RCC 7860 (cell line): Measurements from ENCODE around the gene CSF3R.
A peak's percentile ranks its signal among the peaks of the same experiment; 100 is the strongest.

Experiments
- DNase-seq: peaks from one replicate; pipeline ENCODE4 v3.0.0-alpha.2; 2015; ENCODE audit warnings: low spot score
- FAIRE-seq: peaks from 2 replicates; lab custom pipeline; 2012; peaks lifted over from hg19 to GRCh38; lab: Jason Lieb, UNC

The CSF3R gene

DNA sequence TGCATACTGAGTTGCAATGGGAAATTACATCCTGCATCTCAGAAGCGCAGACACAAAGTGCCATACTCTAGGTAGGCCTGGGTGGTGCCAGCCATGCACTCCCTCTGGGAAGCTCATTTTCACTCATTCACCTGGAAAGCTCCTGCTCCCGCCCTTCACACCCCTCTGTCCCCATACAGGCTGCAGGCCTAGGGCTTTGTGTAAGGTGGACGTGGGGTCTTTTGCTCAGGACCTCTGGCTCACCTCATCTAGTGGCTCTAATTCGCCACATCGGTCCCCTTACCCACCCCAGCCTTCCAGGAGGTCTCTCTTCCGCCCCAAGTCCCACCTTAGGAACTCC, 19.3 kb downstream of the CSF3R start:
- DNase-seq (no peak), FAIRE-seq (no peak)

DNA sequence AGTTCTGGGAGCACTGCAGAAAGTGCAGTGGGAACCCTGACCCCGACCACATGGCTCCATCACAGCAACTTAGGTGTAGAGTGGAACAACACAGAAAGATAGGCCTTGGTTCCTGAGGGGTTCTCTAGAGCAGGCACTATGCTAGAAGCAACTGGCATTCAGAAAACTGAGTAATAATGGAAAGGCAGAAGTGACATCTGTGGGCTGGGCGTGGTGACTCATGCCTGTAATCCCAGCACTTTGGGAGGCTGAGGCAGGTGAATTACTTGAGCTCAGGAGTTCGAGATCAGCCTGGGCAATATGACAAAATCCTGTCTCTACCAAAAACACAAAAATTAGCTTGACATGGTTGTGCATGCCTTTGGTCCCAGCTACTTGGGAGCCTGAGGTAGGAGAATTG, 23.8 kb downstream of the CSF3R start:
- FAIRE-seq (no peak), DNase-seq (peak; percentile 10)

DNA sequence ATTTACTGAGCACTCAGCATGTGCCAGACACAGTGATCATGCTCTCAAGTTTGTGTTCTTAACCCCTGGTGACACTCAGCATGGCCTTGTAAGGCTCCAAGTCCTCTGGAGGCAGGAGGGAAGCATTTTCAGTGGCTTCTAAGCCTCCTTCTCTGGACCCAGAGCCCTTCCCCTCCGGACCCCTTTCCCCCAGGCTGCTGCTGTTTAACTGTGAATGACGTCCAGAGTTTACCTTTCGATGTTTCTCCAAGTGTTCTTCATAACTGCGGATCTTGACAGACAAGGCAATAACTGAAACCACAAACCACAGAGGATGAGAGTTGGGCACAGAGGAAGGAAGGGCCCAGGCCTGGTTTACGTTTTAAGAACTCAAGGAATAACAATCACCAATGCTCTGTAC, 25.0 kb downstream of the CSF3R start:
- DNase-seq (no peak), FAIRE-seq (no peak)

DNA sequence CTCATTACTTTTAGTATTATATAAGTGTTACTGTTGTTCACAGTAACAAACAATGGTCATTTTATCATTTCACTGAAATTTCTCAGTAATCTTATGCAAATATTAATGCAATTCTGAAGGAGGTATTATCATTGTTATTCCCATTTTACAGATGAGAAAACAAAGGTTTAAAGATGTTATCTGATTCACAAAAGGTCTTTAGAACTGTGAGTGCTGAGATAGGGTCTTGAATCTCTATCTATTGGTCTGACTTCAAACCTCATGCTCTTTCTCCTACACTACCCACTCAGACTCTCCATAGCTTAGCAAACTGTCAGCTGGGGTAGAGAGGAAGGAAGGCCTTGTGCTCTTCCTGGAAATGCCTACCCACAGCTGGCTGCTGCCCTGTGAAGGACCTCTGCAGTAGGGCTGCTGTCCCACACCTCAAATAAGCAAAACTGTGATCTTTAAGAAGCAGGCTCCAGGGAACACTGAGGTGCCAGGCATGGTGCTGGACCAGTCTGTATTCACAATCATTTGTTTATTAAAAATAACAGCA, 26.3 kb downstream of the CSF3R start:
- FAIRE-seq (no peak), DNase-seq (no peak)

DNA sequence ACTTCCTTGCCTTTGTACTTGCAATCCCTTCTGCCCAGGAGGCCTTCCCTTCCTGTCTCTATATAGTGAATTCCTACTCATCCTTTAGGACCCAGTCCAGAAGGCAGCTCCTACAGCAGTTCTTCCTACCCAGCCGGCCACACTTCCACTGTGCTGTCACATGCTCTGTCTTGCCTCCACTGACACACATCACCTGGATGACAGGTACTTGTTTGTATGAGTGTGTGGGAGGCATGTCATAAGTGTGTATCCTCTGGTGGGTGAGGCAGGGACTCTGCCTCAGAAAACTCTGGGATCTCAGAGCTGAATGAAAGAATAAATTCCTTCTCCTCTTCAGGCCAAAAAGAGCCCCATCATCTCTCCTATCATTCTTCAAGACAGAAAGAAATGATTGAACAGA, 27.3 kb downstream of the CSF3R start:
- FAIRE-seq (no peak), DNase-seq (no peak)

DNA sequence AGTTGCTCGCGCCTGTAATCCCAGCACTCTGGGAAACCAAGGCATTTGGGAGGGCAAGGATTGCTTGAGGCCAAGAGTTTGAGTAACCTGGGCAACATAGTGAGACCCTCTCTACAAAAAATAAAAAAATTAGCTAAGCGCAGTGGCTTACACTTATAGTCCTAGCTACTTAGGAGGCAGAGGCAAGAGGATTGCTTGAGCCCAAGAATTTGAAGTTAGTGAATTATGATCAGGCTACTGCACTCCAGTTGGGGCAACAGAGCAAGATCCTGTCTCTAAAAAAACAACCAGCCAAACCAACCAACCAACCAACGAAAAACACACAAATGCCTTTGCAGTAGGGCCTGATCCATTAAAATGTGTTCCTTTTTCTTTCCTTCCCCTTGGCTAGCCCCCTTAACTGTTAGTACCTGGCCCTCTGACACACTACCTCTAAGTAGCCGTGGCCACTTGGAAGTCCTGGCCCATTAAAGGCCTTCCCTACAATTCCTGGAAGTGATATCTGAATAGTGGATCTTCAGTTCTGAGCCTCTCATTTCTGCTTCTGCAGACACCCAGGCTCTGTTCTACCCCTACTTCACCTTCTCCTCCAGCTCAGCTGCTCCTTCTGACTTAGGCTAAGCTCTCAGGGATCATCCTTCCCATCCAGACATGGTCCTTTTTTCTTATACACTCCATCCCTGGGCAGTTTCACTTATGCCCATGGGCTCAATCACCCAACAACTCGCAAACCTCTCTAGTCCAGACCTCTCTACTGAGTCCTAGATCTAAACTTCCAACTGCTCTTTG, 28.9 kb downstream of the CSF3R start:
- no peak for DNase-seq
- no peak for FAIRE-seq

DNA sequence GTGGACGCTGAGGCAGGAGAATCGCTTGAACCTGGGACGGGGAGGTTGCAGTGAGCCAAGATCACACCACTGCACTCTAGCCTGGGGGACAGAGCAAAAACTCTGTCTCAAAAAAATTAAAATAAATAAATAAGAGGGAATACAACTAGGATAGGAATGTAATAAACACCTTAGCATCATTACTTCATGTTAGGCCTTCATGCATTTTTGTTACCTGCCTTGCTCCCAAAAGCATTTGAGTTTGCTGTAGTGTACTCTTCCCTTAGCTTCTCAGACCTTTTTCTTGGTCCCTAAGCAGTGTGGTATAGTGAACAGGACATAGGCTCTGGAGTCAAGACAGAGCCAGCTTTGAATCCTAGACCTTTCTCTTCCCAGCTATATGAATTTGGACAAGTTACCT, 29.7 kb downstream of the CSF3R start:
- no peak for DNase-seq
- no peak for FAIRE-seq

DNA sequence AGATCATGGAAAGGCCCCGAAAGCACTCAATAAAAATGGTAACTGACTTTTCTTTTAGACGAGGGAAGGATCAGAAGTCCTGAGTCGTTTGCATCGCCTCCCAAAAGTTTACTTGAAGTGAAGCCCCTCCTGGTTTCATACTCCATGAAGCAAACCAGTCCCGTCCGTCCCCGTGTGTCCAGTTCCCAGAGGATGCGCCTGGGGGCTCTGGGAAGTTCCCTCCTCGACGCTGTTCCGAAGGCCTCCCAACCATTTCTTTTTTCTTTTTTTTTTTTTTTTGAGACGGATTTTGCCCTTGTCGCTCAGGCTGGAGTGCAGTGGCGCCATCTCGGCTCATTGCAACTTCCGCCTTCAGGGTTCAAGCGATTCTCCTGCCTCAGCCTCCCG, 31.8 kb downstream of the CSF3R start:
- FAIRE-seq, result no peak

DNA sequence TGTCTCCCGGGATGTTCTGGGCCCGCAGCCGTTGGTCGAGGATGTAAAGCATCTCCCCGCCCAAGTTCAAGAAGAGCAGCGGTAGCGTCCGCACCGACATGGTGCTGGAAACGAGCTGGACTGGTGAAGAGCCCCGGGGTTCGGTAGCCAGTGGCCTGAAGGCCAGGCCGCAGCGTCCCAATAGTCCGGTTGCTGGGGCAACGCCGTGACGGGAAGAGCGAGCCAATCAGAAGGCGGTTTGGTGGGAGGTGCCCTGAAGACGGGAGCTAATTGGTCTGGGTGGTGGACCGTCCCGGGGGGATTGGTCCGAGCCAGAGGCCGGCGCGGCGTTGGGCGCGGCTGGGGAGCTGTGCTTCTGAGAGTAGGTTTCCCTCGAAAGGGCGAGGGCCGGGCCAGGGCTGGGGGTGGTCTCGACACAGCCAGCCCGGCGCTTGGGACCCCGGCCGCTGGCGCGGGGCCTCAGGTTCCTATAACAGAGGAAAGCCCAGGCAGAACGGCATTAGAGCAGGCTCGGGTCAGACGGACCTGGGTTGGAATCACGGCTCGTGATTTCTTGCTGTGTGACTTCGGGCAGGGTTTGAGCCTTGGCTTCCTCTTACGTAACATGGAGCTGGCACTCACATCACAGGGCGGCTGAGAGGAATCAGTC, 32.3 kb downstream of the CSF3R start, which contains the start of gene OSCP1:
TSS of gene OSCP1 (minus strand) at position 182 of the 649 bp plus-strand sequence. CDS start at position 100, 82 bp downstream.
- FAIRE-seq (peak; percentile 78), DNase-seq (peak; percentile 93)

More for the DNA sequence above, 31.8 kb downstream of the CSF3R start:
- no peak for DNase-seq

DNA sequence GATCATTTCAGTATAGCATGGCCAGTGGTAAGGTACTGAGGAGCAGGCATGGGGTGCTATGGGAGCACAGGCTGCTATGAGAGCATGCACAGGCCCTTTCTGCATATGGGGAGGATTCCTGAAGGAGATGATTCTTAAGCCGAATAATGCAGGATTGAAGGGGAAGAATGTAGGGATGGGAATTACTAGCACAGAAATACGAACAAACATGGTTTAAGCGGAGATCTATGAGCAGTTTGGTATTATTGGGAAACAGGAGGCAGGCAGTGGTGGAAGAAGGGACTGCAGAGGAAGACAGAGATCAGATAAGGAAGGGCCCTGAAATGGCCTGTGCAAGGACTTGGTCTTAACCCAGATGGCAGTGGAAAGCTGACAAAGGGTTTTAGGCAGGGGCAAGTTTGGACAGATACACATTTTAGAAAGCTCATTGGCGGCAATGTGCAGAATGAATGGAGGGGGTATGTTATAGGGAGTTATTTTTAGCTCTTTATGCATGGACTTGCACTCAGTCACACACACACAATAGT, 34.1 kb downstream of the CSF3R start:
- DNase-seq (no peak), FAIRE-seq (no peak)

DNA sequence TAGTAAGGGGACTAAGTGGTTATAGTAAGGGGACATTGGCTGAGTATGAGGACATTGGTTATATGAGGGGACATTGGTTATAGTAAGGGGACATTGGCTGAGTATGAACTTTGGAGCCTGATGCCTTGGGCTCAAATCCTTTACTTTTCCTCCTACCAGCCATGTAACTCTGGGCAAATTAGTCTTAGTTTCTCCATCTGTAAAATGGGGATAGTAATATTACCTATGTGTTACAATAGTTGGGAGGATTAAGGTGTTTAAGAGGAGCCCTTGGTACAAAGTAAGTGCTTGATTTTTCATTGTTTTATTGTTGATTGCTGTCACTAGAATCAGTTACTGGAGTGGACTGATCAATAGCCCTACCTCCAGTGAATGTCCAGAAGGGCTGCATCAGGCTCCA, 35.3 kb downstream of the CSF3R start:
- no peak for FAIRE-seq
- DNase-seq, result no peak

DNA sequence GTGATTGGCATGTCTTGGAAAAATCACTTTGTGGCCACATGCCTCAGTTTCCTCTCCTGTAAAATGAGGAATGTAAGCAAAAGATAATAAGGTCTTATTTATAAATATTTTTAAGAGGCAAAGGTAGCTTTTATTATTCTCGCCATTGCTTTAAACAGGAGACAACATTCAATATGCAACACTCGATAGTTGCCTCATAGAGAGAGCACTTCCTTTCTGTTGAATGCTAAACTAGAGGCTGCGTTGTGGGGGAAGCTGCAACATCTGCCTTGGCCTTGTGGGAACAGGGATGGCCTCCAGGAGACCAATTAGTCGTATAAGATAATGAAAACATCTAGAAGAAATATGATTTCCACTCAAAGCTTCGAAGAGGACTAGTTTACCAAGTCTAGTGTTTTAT, 36.0 kb downstream of the CSF3R start:
- DNase-seq (no peak), FAIRE-seq (no peak)

DNA sequence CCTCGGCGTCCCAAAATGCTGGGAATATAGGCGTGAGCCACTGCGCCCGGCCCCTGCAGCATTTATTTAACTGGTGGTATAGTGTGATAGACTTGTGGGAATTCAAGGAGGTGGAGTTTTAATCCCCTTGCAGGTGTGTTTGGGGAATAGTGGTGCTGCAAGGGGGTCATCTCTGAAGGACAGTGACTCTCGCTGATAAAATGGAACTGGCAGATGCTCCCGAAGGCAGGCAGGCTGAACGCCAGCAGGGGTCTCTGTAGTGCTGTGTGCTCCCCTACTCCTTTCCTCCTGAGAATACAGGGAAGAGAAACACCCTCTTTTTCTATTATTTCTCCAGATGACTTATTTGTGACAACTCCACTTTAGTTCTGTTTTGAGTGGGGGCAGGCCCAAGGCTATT, 36.4 kb downstream of the CSF3R start:
- FAIRE-seq (no peak), DNase-seq (no peak)

DNA sequence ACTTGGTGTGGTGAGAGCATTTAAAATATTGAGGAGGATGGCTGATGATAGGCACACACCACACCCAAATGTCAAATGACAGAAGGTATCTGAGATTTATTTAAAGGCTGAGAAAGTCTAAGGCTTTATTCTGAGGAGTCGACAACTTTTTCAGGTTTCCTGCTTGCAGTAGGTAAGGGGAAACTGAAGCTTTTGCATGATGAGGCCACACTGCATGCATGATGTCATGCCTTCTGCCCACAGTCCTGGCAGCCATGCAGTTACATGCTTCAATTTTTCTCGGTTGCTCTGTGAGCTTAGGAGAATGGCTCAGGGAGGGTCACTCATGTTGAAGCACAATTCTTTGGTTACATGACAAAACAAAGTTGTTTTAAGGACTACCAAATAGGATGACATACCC, 39.4 kb downstream of the CSF3R start:
- no peak for DNase-seq
- FAIRE-seq, result no peak

DNA sequence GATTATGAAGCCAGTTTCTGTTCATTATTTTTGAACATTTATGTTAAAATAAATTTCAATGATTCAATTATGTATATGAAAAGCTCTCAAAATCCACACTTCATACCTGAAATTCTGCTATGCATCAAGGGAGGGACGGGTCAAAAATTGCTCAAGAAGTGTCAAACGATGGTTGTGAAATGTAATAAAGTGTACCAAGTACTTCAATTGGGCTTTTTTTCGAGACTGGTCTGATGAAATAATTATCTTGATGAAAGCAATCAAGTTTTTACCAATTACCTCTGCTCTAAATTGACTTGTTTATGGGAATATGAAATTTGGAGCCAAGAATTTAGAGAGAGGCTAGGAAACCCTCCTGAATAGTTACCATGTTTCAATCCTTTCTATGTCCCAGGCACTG, 40.4 kb downstream of the CSF3R start:
- no peak for FAIRE-seq
- DNase-seq, result no peak

DNA sequence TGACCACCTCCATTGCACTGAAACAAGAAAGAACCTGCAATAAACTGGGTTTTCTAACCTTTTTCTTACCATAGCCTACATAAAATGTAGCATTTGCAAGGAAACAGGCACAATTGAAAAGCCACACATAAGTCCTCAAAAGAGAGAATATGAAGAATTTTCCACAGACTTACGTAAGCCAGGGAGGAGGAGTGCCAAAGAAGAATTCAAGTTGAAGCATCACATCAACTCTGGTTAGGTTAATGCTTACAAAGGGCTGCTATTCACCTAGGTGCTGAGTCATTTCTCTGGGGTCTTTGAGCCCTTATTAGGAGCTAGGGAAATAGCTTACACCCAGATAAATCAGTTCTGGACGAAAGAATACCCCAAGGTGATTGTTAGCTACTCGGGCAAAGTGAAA, 42.1 kb downstream of the CSF3R start:
- FAIRE-seq (no peak), DNase-seq (no peak)

DNA sequence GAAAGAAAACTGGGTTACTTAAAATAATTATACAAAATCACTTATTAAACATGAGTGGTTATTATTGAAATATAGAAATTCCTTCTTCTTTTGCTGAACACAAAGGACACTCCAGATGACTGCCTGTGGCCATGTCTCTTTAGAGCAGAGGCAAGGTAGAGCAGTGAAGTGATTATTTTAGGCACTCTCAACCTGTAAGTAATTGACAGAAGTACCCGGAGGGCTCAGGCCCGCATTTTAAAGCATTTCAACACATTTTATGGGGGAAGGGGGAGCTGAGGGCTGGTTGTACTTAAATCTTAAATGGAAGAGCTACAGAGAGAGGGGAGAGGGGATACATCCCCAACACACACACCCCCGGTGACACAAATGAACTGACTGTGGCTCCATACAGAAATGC, 42.7 kb downstream of the CSF3R start:
- FAIRE-seq, result no peak
- no peak for DNase-seq

DNA sequence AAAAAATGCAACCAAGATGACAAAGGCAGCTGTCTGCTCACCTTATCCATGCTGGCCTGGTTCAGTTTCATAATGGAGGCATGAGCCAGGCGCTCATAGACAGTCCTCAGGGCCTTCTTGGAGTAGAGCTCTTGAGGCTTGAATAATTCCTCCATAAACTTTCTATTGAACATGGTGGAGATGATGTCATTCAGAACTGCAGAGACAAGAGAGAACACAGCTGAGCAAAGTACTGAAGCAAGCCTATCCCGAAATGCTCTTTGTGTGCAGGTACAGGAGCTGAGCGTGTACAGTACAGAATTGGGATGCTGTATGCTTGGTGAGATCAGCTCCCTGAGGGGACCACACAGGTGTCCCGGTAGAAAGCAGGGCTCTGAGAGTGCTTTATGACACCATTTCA, 44.0 kb downstream of the CSF3R start:
- FAIRE-seq (no peak), DNase-seq (no peak)

DNA sequence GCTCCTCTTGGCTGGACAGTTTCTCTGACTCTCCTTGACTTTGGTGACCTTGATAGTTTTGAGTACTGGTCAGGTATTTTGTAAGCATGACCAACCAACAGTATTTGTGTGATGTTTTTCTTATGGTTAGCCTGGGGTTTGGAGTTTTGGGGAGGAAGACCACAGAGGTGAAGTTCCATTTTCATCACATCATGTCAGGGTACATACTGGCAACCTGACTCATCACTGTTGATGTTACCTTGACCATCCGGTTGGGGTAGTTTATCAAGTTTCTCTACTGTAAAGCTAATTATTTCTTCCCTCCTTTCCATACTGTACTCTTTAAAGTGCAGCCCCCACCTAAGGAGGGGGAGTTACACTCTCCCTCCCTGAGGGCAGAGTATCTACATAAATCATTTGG, 45.9 kb downstream of the CSF3R start:
- peak; percentile 70 for DNase-seq

DNA sequence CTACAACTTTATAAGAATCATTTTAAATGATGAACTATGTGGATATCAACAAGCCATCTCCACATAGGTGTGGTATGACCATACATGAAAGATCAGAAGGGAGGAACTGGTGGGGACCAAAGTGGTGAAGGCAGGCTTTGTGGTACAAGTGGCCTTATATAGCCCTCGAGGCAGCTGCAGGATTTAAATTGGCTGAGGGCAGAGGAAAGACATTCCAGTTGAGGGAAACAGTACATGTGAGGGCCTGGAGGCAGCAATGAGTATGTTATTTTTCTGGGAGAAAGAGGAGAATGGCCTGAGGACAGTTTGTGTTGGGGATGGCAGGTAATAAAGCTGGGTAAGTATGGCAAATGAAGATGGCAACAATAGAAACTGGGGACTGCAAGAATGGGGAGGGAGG, 49.6 kb downstream of the CSF3R start:
- FAIRE-seq (no peak), DNase-seq (no peak)

More for the DNA sequence above, 45.9 kb downstream of the CSF3R start:
- FAIRE-seq, result peak; percentile 33

DNA sequence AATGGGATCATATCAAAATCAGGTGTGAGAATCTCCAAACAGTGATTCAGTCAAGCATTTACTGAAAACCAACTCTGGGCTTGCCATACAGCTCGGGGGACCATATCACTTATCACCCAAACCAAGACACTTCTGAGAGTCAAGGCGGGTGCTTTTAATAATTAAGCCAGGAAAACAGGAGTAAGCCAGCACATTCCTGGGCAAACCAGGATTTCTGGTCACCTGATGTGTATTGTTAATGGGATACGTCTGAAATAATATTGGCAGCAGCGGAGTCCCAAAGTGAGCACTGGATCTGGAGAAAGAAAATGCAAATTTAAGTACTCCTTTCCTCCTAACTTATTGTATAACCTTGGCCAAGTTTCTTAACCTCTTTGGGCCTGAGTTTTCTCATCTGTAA, 50.1 kb downstream of the CSF3R start:
- DNase-seq (peak; percentile 36), FAIRE-seq (peak; percentile 82)

DNA sequence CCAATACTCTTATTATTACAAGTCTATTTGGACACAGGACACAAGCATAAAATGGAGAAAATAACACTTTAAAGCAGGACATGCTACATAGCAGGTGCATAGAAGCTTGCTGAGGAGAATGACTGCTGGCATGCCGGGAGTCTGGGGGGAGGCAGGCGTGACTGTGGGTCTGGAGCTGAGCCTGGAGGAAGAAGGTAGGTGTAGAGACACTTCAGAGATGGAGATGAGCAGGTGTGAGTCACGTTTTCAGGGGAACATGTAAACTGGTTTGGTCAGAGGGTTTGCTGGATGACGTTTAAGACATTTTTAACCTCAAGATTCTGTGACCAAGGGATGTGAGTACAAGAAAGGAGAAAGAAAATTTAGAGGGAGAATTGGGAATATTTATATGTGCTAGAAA, 56.9 kb downstream of the CSF3R start:
- DNase-seq (no peak), FAIRE-seq (no peak)
